Lung (tissue), 12 donors: ENCODE measurements around the gene SCN3B. TPM values are rescaled to one million over a fixed set of nuclear protein-coding genes. Genes with fewer than 3 reads are reported as not detected.

Experiments
- ATAC-seq: fragments of 200-7000 bp; cut with Tn5 transposase; one replicate; pipeline ENCODE4 v1.9.1; 2020; ENCODE audit warnings: moderate number of reproducible peaks; ENCODE audit not compliant: insufficient read depth, low FRiP score
- DNase-seq, 3 donors: peaks; one replicate each; pipeline ENCODE4 v3.0.0-alpha.2; 2013 to 2017
- H3K27ac ChIP-seq, 2 donors: one replicate each; pipeline ENCODE4 v1.5.1; 2013; ENCODE audit warnings: mild to moderate bottlenecking in 2 of 2, moderate library complexity in 2 of 2, control low read depth in 1 of 2, inconsistent platforms in 1 of 2, low read depth in 1 of 2, low read length in 1 of 2
- H3K27me3 ChIP-seq, 3 donors: one replicate each; pipeline ENCODE4 v1.5.1; 2013; ENCODE audit warnings: low read length in 2 of 3; ENCODE audit not compliant: control insufficient read depth in 3 of 3, insufficient read depth in 3 of 3
- H3K36me3 ChIP-seq, 4 donors: one replicate each; pipeline ENCODE4 v1.5.1; 2013; ENCODE audit warnings: low read length in 4 of 4, mild to moderate bottlenecking in 1 of 4, moderate library complexity in 1 of 4; ENCODE audit not compliant: control insufficient read depth in 4 of 4, insufficient read depth in 4 of 4
- H3K4me1 ChIP-seq, 5 donors: one replicate each; pipeline ENCODE4 v1.5.1; 2013; ENCODE audit warnings: low read length in 5 of 5, mild to moderate bottlenecking in 2 of 5, moderate library complexity in 1 of 5; ENCODE audit not compliant: control insufficient read depth in 5 of 5, insufficient read depth in 5 of 5
- H3K4me3 ChIP-seq: one replicate; pipeline ENCODE4 v1.5.1; 2013; ENCODE audit warnings: mild to moderate bottlenecking, control low read depth, moderate library complexity
- H3K9ac ChIP-seq, 2 donors: one replicate each; pipeline ENCODE4 v1.5.1; 2013; ENCODE audit warnings: low read length in 2 of 2, control low read depth in 1 of 2; ENCODE audit not compliant: insufficient read depth in 1 of 2
- H3K9me3 ChIP-seq, 4 donors: one replicate each; pipeline ENCODE4 v1.5.1; 2013; ENCODE audit warnings: low read length in 3 of 4, mild to moderate bottlenecking in 1 of 4, moderate library complexity in 1 of 4; ENCODE audit not compliant: control insufficient read depth in 4 of 4, insufficient read depth in 3 of 4
- CTCF ChIP-seq: IDR thresholded peaks from 2 replicates; pipeline ENCODE4 v1.5.1; 2012; ENCODE audit warnings: mild to moderate bottlenecking; ENCODE audit errors: control extremely low read depth, extremely low read depth
- WGBS, 2 donors: extraction: QIAGEN DNeasy Blood & Tissue Kit; methylation state at CpG; one replicate each; pipeline ENCODE4 v1.1.7; 2013; 5-methylcytosine and 5-hydroxymethylcytosine counted together
- polyA plus RNA-seq, 2 donors: library from polyadenylated mRNA; stranded (reverse); fragments of 200-250 nt; gene quantifications; one replicate each; pipeline ENCODE4 v1.2.1, GENCODE V29; 2013
- total RNA-seq, 2 donors: library from RNA; depleted of rRNA in 1 of 2; stranded (reverse); fragments of >200 nt in 1 of 2; gene quantifications; one replicate each; pipeline ENCODE4 v1.2.1, GENCODE V29; 2014 to 2021
- donor health status: control.
- donor health status: control.
- donor health status: Bipolar disorder and iron deficiency.
- donor health status: healthy.
- donor health status: DM: yes; HTN: yes; CAD: no.

The SCN3B gene
- total and polyA plus RNA-seq, 4 donors, result 0.72 to 2.7 (median 1.2) TPM

GRCh38 chr11:123587044-123587443 is 67.4 kb downstream of the SCN3B start:
- Histone ChIP-seq H3K36me3 (no peaks in the 10 kb centered on the region), H3K4me1 (peaks cover 0 to 21% (median 0%) of the 10 kb centered on the region in 5 donors), H3K9me3 (peaks cover 0 to 3% (median 0%) of the 10 kb centered on the region in 4 donors), H3K27me3 (no peaks in the 10 kb centered on the region), H3K9ac (no peak overlapping the region), H3K27ac (no peak overlapping the region), H3K4me3 (no peak overlapping the region)
- WGBS, 2 donors, result 95 to 98% methylated on average over 2 of the region's 2 CpGs
- no peak for TF ChIP-seq CTCF
- no peak for DNase-seq
- no peak for ATAC-seq

- Histone ChIP-seq H3K9ac (no peak overlapping the region), H3K9me3 (peaks cover 0 to 3% (median 0%) of the 10 kb centered on the region in 4 donors), H3K27me3 (no peaks in the 10 kb centered on the region), H3K4me3 (no peak overlapping the region), H3K27ac (no peak overlapping the region), H3K4me1 (peaks cover 0 to 21% (median 0%) of the 10 kb centered on the region in 5 donors), H3K36me3 (no peaks in the 10 kb centered on the region)
- TF ChIP-seq CTCF, result no peak
- ATAC-seq (no peak), DNase-seq (no peak)
- WGBS, 2 donors, result 87 to 92% methylated on average over 8 of the region's 8 CpGs
These were observed 67.9 kb downstream of the SCN3B start for GRCh38 chr11:123586568-123586967.

- no peak for DNase-seq
- ATAC-seq, result no peak
- no peaks in the 10 kb centered on the region for H3K36me3 ChIP-seq
These were observed 68.7 kb downstream of the SCN3B start for GRCh38 chr11:123585706-123586105.

More at GRCh38 chr11:123585706-123586105, 68.7 kb downstream of the SCN3B start:
- Histone ChIP-seq H3K9me3 (no peaks in the 10 kb centered on the region), H3K27me3 (no peaks in the 10 kb centered on the region), H3K4me3 (no peak overlapping the region), H3K27ac (no peak overlapping the region), H3K4me1 (peaks cover 0 to 20% (median 0%) of the 10 kb centered on the region in 5 donors), H3K9ac (no peak overlapping the region)
- no peak for TF ChIP-seq CTCF
- WGBS, 2 donors, result 67 to 70% methylated on average over 5 of the region's 5 CpGs
